DOHH2 (cell line): ENCODE results near the gene SH3BGRL2.

Source experiments
- H3F3A ChIP-seq: fragments of 200-600 bp; sonication (generic), shearing (Covaris generic); 2 replicates; pipeline ENCODE4 v1.6.0; 2016; ENCODE audit warnings: antibody characterized with exemption, mild to moderate bottlenecking; ENCODE audit not compliant: control insufficient read depth, insufficient read depth
- H3K27ac ChIP-seq: fragments of 200-600 bp; sonication (generic); 2 replicates; pipeline ENCODE4 v1.5.1; 2014; ENCODE audit warnings: low read depth, mild to moderate bottlenecking, low read length, moderate library complexity
- H3K27me3 ChIP-seq: fragments of 200-600 bp; sonication (generic); 2 replicates; pipeline ENCODE4 v1.6.1; 2014; ENCODE audit warnings: mild to moderate bottlenecking, low read length, mixed read lengths; ENCODE audit not compliant: control insufficient read depth
- H3K36me3 ChIP-seq: fragments of 200-600 bp; sonication (generic); 2 replicates; pipeline ENCODE4 v1.6.1; 2014; ENCODE audit warnings: mild to moderate bottlenecking, low read length, moderate library complexity, mixed read lengths; ENCODE audit not compliant: control insufficient read depth
- H3K4me1 ChIP-seq: fragments of 200-600 bp; sonication (generic); 2 replicates; pipeline ENCODE4 v1.6.1; 2014; ENCODE audit warnings: mild to moderate bottlenecking, low read length, mixed read lengths; ENCODE audit not compliant: control insufficient read depth
- H3K4me2 ChIP-seq: fragments of 200-600 bp; sonication (generic); 2 replicates; pipeline ENCODE4 v1.6.0; 2014; ENCODE audit warnings: mild to moderate bottlenecking, low read length, moderate library complexity
- H3K4me3 ChIP-seq: fragments of 200-600 bp; sonication (generic); 2 replicates; pipeline ENCODE4 v1.5.1; 2014; ENCODE audit warnings: mild to moderate bottlenecking, low read length, mixed read lengths
- H3K79me2 ChIP-seq: fragments of 200-600 bp; sonication (generic); 2 replicates; pipeline ENCODE4 v1.6.1; 2014; ENCODE audit warnings: mild to moderate bottlenecking, low read length, mixed read lengths; ENCODE audit not compliant: control insufficient read depth
- H3K9me2 ChIP-seq: fragments of 200-600 bp; sonication (generic); replicated peaks from 2 replicates; pipeline ENCODE4 v1.6.1; 2014; ENCODE audit warnings: mild to moderate bottlenecking, low read length, mixed read lengths; ENCODE audit not compliant: control insufficient read depth
- H3K9me3 ChIP-seq: fragments of 200-600 bp; sonication (generic); 2 replicates; pipeline ENCODE4 v1.6.1; 2014; ENCODE audit warnings: antibody characterized with exemption, low read length, mixed read lengths; ENCODE audit not compliant: control insufficient read depth, insufficient read depth
- H4K20me1 ChIP-seq: fragments of 200-600 bp; sonication (generic); 2 replicates; pipeline ENCODE4 v1.6.0; 2014; ENCODE audit warnings: low read depth, mild to moderate bottlenecking, antibody characterized with exemption, low read length, moderate library complexity; ENCODE audit not compliant: control insufficient read depth, insufficient read depth
- CTCF ChIP-seq: fragments of 200-600 bp; sonication (generic); IDR thresholded peaks from one replicate; pipeline ENCODE4 v1.5.1; 2014; ENCODE audit warnings: antibody characterized with exemption, mild to moderate bottlenecking, low read depth, low read length; ENCODE audit not compliant: poor library complexity, severe bottlenecking
- EZH2phosphoT487 ChIP-seq: fragments of 200-600 bp; sonication (generic); IDR thresholded peaks from 2 replicates; pipeline ENCODE4 v1.6.1; 2017; ENCODE audit warnings: borderline replicate concordance, mild to moderate bottlenecking, antibody characterized with exemption, low read length, moderate library complexity, mixed read lengths

The SH3BGRL2 gene

GRCh38 chr6:79630380-79630882 is 698 bp upstream of the SH3BGRL2 start:
- TF ChIP-seq CTCF (no peak), EZH2phosphoT487 (no peak)
- Histone ChIP-seq H3K36me3 (no peaks in the 10 kb centered on the region), H3F3A (no peaks in the 10 kb centered on the region), H3K9me3 (no peaks in the 10 kb centered on the region), H3K27ac (no peak overlapping the region), H3K4me1 (no peaks in the 10 kb centered on the region), H3K4me2 (no peak overlapping the region), H3K9me2 (no peaks in the 10 kb centered on the region), H3K4me3 (no peak overlapping the region), H3K79me2 (no peaks in the 10 kb centered on the region), H3K27me3 (peaks cover under 1% of the 10 kb centered on the region; the same call in 1 of the 2 replicates), H4K20me1 (no peaks in the 10 kb centered on the region)

GRCh38 chr6:79631693-79632172 is 604 bp downstream of the SH3BGRL2 start:
- Histone ChIP-seq H3K4me3 (no peak overlapping the region), H3K27ac (no peak overlapping the region)

GRCh38 chr6:79632580-79632979 is 1.5 kb downstream of the SH3BGRL2 start:
- Histone ChIP-seq H3K9me3 (no peaks in the 10 kb centered on the region), H3K36me3 (no peaks in the 10 kb centered on the region), H3K4me1 (no peaks in the 10 kb centered on the region), H3K27ac (no peak overlapping the region), H3K79me2 (no peaks in the 10 kb centered on the region), H4K20me1 (no peaks in the 10 kb centered on the region), H3K27me3 (peaks cover 2% of the 10 kb centered on the region; the same call in 1 of the 2 replicates), H3K9me2 (no peaks in the 10 kb centered on the region), H3K4me3 (no peak overlapping the region), H3K4me2 (no peak overlapping the region), H3F3A (no peaks in the 10 kb centered on the region)
- TF ChIP-seq CTCF (no peak), EZH2phosphoT487 (no peak)

More at GRCh38 chr6:79631693-79632172, 604 bp downstream of the SH3BGRL2 start:
- no peaks in the 10 kb centered on the region for H3F3A ChIP-seq
- H3K4me2 ChIP-seq: no peak overlapping the region
- peaks cover 2% of the 10 kb centered on the region; the same call in 1 of the 2 replicates for H3K27me3 ChIP-seq
- no peaks in the 10 kb centered on the region for H3K9me3 ChIP-seq
- TF ChIP-seq CTCF (no peak), EZH2phosphoT487 (no peak)
- no peaks in the 10 kb centered on the region for H3K9me2 ChIP-seq
- no peaks in the 10 kb centered on the region for H4K20me1 ChIP-seq
- no peaks in the 10 kb centered on the region for H3K4me1 ChIP-seq
- H3K36me3 ChIP-seq: no peaks in the 10 kb centered on the region
- no peaks in the 10 kb centered on the region for H3K79me2 ChIP-seq
